T-helper 1 cell treated with Interleukin-12 subunit alpha and Interleukin-12 subunit beta and Interleukin-4 antibody, amounts not matched to agents 30 μg/mL and 1 μg/mL, for 36 hours (primary cell): Measurements from ENCODE around the gene ZNRD2.

Experiments used
- H3K27ac Mint-ChIP-seq: one replicate; pipeline ENCODE4 v1.8.0; 2021; ENCODE audit warnings: mild to moderate bottlenecking, mixed read lengths
- H3K27me3 Mint-ChIP-seq: one replicate; pipeline ENCODE4 v1.8.0; 2021; ENCODE audit warnings: low read depth, mixed read lengths
- H3K36me3 Mint-ChIP-seq: one replicate; pipeline ENCODE4 v1.8.0; 2021; ENCODE audit warnings: low read depth, mixed read lengths
- H3K4me1 Mint-ChIP-seq: one replicate; pipeline ENCODE4 v1.8.0; 2021; ENCODE audit warnings: low read depth, mixed read lengths
- H3K4me3 Mint-ChIP-seq: one replicate; pipeline ENCODE4 v1.8.0; 2021; ENCODE audit warnings: mild to moderate bottlenecking, moderate library complexity, mixed read lengths
- H3K9me3 Mint-ChIP-seq: one replicate; pipeline ENCODE4 v1.8.0; 2021; ENCODE audit warnings: mixed read lengths

Gene ZNRD2

DNA sequence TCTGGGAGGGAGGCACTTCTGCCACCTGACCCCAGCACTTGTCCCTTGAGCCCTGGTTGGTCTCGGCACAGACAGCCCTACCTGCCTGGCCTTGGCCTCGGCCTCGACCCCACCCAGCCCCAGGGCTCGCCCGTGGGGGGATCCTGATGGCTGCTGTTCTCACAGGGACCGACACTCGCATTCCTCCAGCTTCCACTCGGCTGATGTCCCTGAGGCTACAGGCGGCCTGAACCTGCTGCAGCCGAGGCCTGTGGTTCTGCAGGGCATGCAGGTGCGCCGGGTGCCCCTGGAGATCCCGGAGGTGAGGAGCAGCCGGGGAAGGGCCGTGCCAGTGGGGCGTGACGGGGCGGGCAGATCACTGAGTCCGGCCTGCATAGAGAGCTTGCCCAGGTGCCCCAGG lies 50.4 kb downstream of the ZNRD2 start:
- H3K4me3 Mint-ChIP-seq = no peak overlapping the region
- H3K27ac Mint-ChIP-seq = no peak overlapping the region
- H3K4me1 Mint-ChIP-seq = peaks cover 10% of the 10 kb centered on the region
- H3K9me3 Mint-ChIP-seq = no peaks in the 10 kb centered on the region
- peaks cover under 1% of the 10 kb centered on the region for H3K27me3 Mint-ChIP-seq
- H3K36me3 Mint-ChIP-seq = peaks cover 28% of the 10 kb centered on the region

DNA sequence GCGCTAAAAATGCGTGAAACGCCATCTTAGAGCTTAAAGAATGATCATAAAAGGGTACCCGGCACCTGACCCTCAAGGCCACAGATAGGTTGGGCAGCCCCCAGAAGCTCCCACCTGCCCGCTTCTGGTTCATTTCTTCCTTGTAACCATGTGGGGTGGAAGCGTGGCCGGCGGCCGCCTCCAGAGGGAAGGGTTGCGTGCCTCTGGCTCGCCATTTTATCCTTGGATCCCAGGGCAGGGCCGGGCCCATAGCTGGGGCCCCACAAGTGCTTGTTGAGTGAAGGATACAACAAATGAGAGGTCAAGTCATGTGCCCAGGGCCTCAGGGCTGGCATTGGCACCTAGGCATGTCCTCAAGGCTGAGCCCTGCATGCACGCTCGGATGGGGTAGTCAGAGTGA lies 51.2 kb downstream of the ZNRD2 start:
- no peaks in the 10 kb centered on the region for H3K27me3 Mint-ChIP-seq
- peaks cover 9% of the 10 kb centered on the region for H3K4me1 Mint-ChIP-seq
- H3K27ac Mint-ChIP-seq = no peak overlapping the region
- H3K4me3 Mint-ChIP-seq = no peak overlapping the region
- no peaks in the 10 kb centered on the region for H3K9me3 Mint-ChIP-seq
- peaks cover 27% of the 10 kb centered on the region for H3K36me3 Mint-ChIP-seq
